Motor neuron (in vitro differentiated cells): Measurements from ENCODE around the gene PLA1A. TPM values are rescaled to one million over a fixed set of nuclear protein-coding genes. Genes with fewer than 3 reads are reported as not detected.
A peak's percentile ranks its signal among the peaks of the same experiment; 100 is the strongest.

ENCODE experiments used
- ATAC-seq, 8 experiments: fragments of 200-7000 bp; cut with Tn5 transposase; replicated peaks in 6 of 8; 2 replicates each; pipeline ENCODE4 v1.8.0; 2021; ENCODE audit warnings: mild to moderate bottlenecking in 8 of 8, moderate library complexity in 8 of 8
- H3K27ac ChIP-seq, 2 donors: fragments of 250-450 bp; sonication (Bioruptor Pico); 2 replicates each; pipeline ENCODE4 v1.9.0; 2021; ENCODE audit warnings: antibody characterized with exemption in 2 of 2, mild to moderate bottlenecking in 2 of 2, moderate library complexity in 1 of 2
- H3K4me1 ChIP-seq, 2 donors: fragments of 250-450 bp; sonication (Bioruptor Pico); replicated peaks in 1 of 2; 2 replicates each; pipeline ENCODE4 v1.6.1; 2021; ENCODE audit warnings: antibody characterized with exemption in 2 of 2, mild to moderate bottlenecking in 2 of 2, moderate library complexity in 1 of 2
- H3K4me3 ChIP-seq, 5 donors: fragments of 250-450 bp; sonication (Bioruptor Pico); 2 replicates each; pipeline ENCODE4 v1.9.0; 2021; ENCODE audit warnings: antibody characterized with exemption in 5 of 5, mild to moderate bottlenecking in 5 of 5, moderate library complexity in 4 of 5
- WGBS, 10 experiments: fragments of 450-650 bp; shearing (Covaris generic); methylation state at CpG; one replicate each; pipeline ENCODE4 v1.0.0; 2022; 5-methylcytosine and 5-hydroxymethylcytosine counted together
- in situ Hi-C, 9 experiments: fragments of 400-800 bp; cut with MboI; loops; one replicate each; pipeline ENCODE4 v1.15.0; 2021; ENCODE audit warnings: low sequenced_read_pairs in 9 of 9, low pct_unique_long_range_greater_than_20kb in 2 of 9; ENCODE audit not compliant: unreplicated experiment in 9 of 9
- total RNA-seq, 8 experiments: library from RNA; unstranded; fragments of 300-600 nt; gene quantifications; 2 replicates each; pipeline versions ENCODE4 v1.2.3 to v1.2.4, GENCODE V29; 2022

The PLA1A gene
- total RNA-seq, 8 experiments from 2014 or later, result 0.93 TPM; not detected in 7

DNA sequence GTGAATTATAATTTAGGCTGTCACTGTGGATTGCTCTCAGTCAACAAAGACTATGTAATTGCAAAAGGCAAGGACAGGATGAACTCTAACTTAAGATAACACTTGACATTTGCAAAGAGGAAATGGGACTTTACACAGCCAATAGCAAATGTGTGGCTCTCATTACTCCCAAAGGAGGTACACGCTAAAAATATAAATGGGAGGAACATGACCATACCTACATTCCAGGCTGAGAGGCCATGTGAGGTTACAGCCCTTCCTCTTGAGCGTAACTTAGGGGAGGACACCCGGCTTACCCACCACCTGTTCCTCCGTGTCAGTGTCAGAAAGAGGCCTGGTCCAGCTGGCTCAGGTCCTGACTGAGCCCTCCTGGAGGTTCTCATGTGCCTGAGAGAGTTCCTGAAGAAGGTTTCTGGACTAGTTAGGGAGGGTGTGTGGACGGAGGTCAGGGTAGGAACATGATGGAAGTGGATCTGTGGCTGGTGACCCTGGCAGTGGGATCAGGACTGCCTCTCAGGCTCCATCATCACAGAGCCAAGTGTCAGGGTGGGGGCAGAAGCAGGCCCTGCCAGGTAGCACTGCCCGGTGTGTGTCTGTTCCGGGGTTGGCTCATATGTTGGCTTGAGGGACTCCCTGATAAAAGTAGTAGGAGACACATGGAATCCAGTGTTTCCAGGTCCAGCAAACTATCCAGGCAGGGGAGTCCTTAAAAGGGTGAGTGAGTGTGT is 54.8 kb downstream of the PLA1A start:
- Histone ChIP-seq H3K27ac (no peak overlapping the region), H3K4me1 (peaks cover 0 to 4% of the 10 kb centered on the region in 2 donors), H3K4me3 (no peak overlapping the region)
- in situ Hi-C loops, result no loop called here
- no peak for ATAC-seq
- WGBS, 10 experiments, result 69 to 93% (median 80%) methylated on average over 1 to 5 of the region's 7 CpGs; no CpG with 5 or more reads in 3 of the 10 experiments

GRCh38 chr3:119653876-119654275 is 56.2 kb downstream of the PLA1A start:
- in situ Hi-C loops, result no loop called here
- 0 to 86% (median 40%) methylated on average over 1 to 2 of the region's 2 CpGs; no CpG with 5 or more reads in 1 of the 10 experiments for WGBS, 10 experiments
- Histone ChIP-seq H3K4me3 (no peak overlapping the region), H3K4me1 (no peaks in the 10 kb centered on the region), H3K27ac (no peak overlapping the region)
- no peak for ATAC-seq

GRCh38 chr3:119657887-119658702 is 60.4 kb downstream of the PLA1A start:
- in situ Hi-C loops, result no loop called here
- Histone ChIP-seq H3K4me3 (no peak overlapping the region), H3K27ac (no peak overlapping the region), H3K4me1 (no peaks in the 10 kb centered on the region)
- ATAC-seq, result no peak
- WGBS, 10 experiments, result 40 to 100% (median 81%) methylated on average over 1 to 4 of the region's 4 CpGs

GRCh38 chr3:119658994-119659393 is 61.3 kb downstream of the PLA1A start:
- Histone ChIP-seq H3K4me1 (no peaks in the 10 kb centered on the region), H3K4me3 (no peak overlapping the region), H3K27ac (no peak overlapping the region)
- ATAC-seq, result no peak
- in situ Hi-C loops, result no loop called here
- 50 to 100% (median 83%) methylated on average over 1 to 2 of the region's 2 CpGs; no CpG with 5 or more reads in 2 of the 10 experiments for WGBS, 10 experiments

- 40 to 100% (median 69%) methylated on average over 1 to 6 of the region's 9 CpGs; no CpG with 5 or more reads in 2 of the 10 experiments for WGBS, 10 experiments
- no peak for ATAC-seq
- in situ Hi-C loops, result no loop called here
Measured at GRCh38 chr3:119659606-119660291, 62.1 kb downstream of the PLA1A start.

DNA sequence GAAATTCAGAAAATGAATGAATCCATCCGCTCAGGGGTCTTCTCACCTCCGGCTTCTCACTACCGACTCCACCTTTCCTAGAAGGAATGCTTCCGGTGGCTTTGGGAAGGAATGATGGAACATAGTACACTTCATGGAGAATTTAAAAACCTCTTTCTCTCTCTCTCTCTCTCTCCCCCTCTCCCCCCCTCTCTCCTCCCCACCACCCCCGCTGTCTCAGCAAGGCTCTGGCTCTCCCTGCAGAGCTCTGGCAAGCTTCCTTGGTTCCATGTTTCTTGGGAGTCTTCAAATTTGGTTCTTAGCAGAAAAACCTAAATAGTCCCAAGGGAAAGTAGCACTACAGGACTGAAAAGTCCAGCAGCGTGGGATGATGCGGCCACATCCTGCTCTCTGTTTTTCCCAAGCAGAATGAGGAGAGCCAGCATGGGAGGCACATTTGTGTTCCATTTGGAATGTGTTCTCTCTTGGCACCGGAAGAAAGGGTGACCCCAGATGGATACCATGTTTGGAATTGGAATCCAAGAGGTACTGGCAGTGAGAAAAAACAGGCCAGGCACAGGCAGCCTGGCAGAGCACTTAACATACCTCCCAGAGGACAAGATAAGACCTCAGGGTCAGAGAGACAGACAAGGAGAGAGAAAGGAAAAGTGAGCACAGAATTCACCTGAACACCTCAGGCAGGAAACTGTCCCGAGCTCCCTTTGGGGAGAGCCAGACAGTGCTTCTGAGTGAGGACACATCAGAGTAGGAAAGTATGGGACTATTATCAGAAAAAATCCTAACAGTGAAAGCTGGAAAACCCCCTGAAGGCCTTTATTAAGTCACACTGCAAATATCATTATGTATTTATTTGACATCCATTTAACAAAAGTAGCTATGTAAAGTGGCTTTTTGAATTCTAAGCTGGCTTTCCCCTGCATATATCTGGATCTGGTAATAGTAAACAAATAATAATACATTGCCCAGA is 63.1 kb downstream of the PLA1A start, which contains the start of gene POPDC2:
Gene POPDC2, minus strand, starts transcription at position 116 of the 967 bp plus-strand sequence. CDS start 166 bp downstream, outside the sequence.
- Histone ChIP-seq H3K4me3 (no peak within 1 kb of the TSS), H3K27ac (no peak within 1 kb of the TSS), H3K4me1 (no peaks in the 10 kb centered on the region)
- in situ Hi-C loops, result no loop called here
- 17 to 100% (median 95%) methylated on average over 1 to 5 of the region's 9 CpGs; no CpG with 5 or more reads in 1 of the 10 experiments for WGBS, 10 experiments
- no peak for ATAC-seq

More at GRCh38 chr3:119659606-119660291, 62.1 kb downstream of the PLA1A start:
- H3K27ac ChIP-seq, result no peak overlapping the region
- H3K4me3 ChIP-seq, result no peak overlapping the region
- no peaks in the 10 kb centered on the region for H3K4me1 ChIP-seq

DNA sequence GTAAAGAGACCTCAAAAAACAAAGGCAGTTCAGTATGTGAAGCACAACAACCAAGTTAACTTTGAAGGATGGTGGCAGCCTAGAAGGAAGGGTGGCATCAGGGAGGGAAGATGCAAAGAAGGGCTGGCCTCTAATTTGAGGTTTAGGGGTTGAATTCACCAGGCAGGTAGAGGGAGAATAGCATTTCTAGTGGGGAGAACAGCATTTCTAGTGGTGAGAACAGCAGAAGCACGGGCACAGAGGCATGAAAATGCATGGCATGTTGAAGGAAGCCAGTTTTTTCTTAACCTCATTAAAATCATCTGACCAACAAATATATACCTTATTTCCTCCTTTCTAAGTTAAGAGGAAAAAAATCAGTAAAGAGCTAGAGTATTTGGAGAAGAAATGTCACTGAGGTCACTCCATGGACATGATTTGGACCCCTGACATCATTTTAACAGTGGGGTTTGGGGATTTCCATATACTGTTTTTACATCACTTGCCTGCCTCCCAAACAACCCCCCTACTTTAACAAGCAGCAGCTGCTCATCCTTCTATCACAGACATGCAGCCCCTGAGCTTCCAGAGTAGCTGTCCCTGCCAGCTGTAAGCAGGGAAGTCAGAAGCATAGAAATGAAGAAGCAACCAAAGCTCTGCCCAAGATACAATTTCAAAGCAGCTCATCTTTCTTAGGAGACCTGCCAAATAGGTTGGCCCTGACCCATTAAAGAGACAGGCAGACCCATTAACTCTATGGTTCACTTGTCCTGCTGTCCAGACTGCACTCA is 65.1 kb downstream of the PLA1A start:
- in situ Hi-C loops, result no loop called here
- Histone ChIP-seq H3K27ac (no peak overlapping the region), H3K4me1 (no peaks in the 10 kb centered on the region), H3K4me3 (no peak overlapping the region)
- 0 to 100% (median 50%) methylated on average over 1 of the region's 1 CpG; no CpG with 5 or more reads in 1 of the 10 experiments for WGBS, 10 experiments
- ATAC-seq, result peak in 2 of 8 experiments; percentile 54 to 72

DNA sequence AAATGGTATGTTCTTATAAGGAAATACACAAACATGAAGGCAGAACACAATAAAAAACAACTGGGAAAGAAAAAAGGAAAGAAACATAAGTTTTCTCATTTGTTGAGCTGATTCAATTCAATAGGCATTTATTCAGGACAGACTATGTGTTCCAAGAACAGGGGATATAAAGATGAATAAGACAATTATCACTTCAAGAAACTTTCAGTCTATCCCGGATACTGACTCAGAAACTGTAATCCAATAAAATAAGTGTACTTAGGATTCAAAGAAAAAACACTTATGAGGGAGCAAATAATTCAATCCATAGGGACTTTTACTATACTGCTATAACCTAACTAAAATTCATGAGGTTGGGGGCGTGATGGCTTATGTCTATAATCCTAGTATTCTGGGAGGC is 66.2 kb downstream of the PLA1A start:
- no peaks in the 10 kb centered on the region for H3K4me1 ChIP-seq
- WGBS, 10 experiments, result 0 to 100% (median 80%) methylated on average over 1 to 2 of the region's 2 CpGs
- no peak overlapping the region for H3K27ac ChIP-seq
- in situ Hi-C loops, result no loop called here
- no peak overlapping the region for H3K4me3 ChIP-seq
- peak in 2 of 8 experiments; percentile 37 to 63 for ATAC-seq

GRCh38 chr3:119664370-119664769 is 66.7 kb downstream of the PLA1A start:
- ATAC-seq, result no peak
- 51 to 100% (median 71%) methylated on average over 1 to 4 of the region's 4 CpGs; no CpG with 5 or more reads in 2 of the 10 experiments for WGBS, 10 experiments
- in situ Hi-C loops, result no loop called here
- no peaks in the 10 kb centered on the region for H3K4me1 ChIP-seq
- H3K4me3 ChIP-seq, result no peak overlapping the region
- no peak overlapping the region for H3K27ac ChIP-seq

- in situ Hi-C loops, result no loop called here
- ATAC-seq, result no peak
- Histone ChIP-seq H3K27ac (no peak overlapping the region), H3K4me3 (no peak overlapping the region), H3K4me1 (no peaks in the 10 kb centered on the region)
- WGBS, 10 experiments, result 67 to 100% (median 84%) methylated on average over 1 to 4 of the region's 4 CpGs; no CpG with 5 or more reads in 1 of the 10 experiments
Measured at GRCh38 chr3:119664850-119665379, 67.2 kb downstream of the PLA1A start.

DNA sequence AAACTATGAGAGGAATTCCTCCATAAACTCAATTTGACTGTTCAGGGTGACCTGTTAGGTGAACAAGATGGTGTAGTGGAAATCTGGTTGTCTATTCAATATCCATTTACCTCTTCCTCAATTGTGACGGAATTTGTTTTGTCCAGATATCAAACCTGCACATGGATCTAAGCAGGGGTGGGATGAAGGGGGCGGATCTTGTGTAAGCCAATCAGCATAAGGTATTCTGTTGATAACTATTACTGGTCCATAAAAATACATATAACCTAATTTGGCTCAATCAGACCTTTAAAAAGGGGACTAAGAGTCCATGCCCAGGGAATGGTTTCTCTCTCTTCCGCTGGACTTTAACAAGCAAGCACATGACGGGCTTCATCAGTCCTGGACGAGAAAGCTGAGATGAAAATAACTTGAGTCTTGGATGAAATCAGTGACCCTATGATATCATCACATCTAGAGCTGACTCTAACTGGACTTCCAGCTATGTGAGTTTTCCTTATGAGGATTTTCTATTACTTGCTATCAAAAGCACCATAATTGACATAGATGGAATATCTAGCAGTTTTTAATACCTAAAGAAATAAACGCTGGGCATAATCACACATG is 68.4 kb downstream of the PLA1A start:
- Histone ChIP-seq H3K27ac (no peak overlapping the region), H3K4me1 (no peaks in the 10 kb centered on the region), H3K4me3 (no peak overlapping the region)
- in situ Hi-C loops, result no loop called here
- peak in 2 of 8 experiments; percentile 66 to 68 for ATAC-seq
- 73 to 100% (median 93%) methylated on average over 2 to 6 of the region's 6 CpGs for WGBS, 10 experiments
